K562 treated with DMSO at 1 percent for 48 hours (cell line): ENCODE data around the gene FIGNL2. TPM values are rescaled to one million over a fixed set of nuclear protein-coding genes. Genes with fewer than 3 reads are reported as not detected.

Source experiments
- total RNA-seq: library from RNA; unstranded; fragments of 300-600 nt; gene quantifications from 2 replicates; pipeline ENCODE4 v1.2.3, GENCODE V29; 2022; ENCODE audit warnings: low replicate concordance; ENCODE audit errors: extremely low read depth

FIGNL2 gene
- not detected in 2 replicates for total RNA-seq

GRCh38 chr12:51848326-51848727 lies at the start of gene FIGNL2:
FIGNL2 (minus strand) TSS chr12:51848718; CDS start chr12:51822413, 26,305 bp downstream.

GRCh38 chr12:51887476-51888315 lies 39.2 kb upstream of the FIGNL2 start, which contains the start of gene ANKRD33:
ANKRD33 (plus strand) TSS chr12:51888103; CDS start chr12:51888187, 84 bp downstream.

Other genes starting within 250 kb of the FIGNL2 start
- not detected in 2 replicates for gene ANKRD33, start 39.4 kb upstream of the FIGNL2 start, total RNA-seq
- not detected in 2 replicates for gene ACVRL1, start 58.8 kb upstream of the FIGNL2 start, total RNA-seq
- gene ACVR1B, start 103.0 kb upstream of the FIGNL2 start, total RNA-seq = not detected in 2 replicates
- not detected in 2 replicates for gene TAMALIN, start 158.2 kb upstream of the FIGNL2 start, total RNA-seq
- gene NR4A1, start 202.7 kb upstream of the FIGNL2 start, total RNA-seq = not detected in 2 replicates
- not detected in 2 replicates for gene ATG101, start 221.3 kb upstream of the FIGNL2 start, total RNA-seq
- gene SMIM41, start 231.0 kb upstream of the FIGNL2 start, total RNA-seq = not detected in 2 replicates